ENCODE measurements around the gene EPB41L2. TPM values are rescaled to one million over a fixed set of nuclear protein-coding genes. Genes with fewer than 3 reads are reported as not detected.

The EPB41L2 gene
- total RNA-seq, 4 donors from 2014 or later = 60.1 to 87.2 (median 67.4) TPM

DNA sequence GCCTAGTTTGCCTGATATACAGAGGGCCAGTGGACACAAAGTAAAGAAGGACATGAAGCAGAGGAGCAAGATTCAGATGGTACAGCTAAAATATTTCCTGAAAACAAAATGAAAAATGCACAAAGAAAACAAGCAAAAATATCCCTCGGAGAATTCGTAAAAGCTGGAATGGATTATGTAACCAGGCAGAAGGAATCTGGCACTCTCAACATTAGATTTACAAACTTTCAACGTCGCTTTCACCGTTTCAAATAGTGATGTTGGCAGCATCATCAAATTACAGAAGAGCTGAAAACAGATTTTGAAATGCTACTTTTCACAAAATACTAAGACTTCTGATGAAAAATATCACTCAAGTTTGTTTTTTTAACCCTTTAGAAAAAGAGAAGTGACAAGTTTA lies 224.1 kb downstream of the EPB41L2 start:
- TF ChIP-seq EP300 (IDR thresholded peaks at IDR 0.05) (no peak), POLR2AphosphoS5 (IDR thresholded peaks at IDR 0.05) (no peak), POLR2A (IDR thresholded peaks at IDR 0.05; ENCODE audit: low read depth) (no peak)
- TF ChIP-seq, protein P1, sequence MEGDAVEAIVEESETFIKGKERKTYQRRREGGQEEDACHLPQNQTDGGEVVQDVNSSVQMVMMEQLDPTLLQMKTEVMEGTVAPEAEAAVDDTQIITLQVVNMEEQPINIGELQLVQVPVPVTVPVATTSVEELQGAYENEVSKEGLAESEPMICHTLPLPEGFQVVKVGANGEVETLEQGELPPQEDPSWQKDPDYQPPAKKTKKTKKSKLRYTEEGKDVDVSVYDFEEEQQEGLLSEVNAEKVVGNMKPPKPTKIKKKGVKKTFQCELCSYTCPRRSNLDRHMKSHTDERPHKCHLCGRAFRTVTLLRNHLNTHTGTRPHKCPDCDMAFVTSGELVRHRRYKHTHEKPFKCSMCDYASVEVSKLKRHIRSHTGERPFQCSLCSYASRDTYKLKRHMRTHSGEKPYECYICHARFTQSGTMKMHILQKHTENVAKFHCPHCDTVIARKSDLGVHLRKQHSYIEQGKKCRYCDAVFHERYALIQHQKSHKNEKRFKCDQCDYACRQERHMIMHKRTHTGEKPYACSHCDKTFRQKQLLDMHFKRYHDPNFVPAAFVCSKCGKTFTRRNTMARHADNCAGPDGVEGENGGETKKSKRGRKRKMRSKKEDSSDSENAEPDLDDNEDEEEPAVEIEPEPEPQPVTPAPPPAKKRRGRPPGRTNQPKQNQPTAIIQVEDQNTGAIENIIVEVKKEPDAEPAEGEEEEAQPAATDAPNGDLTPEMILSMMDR (IDR thresholded peaks at IDR 0.05) = no peak
- Histone ChIP-seq H3K9me3 (no peaks in the 10 kb centered on the region), H3K36me3 (peaks cover 0 to 12% (median 0%) of the 10 kb centered on the region in 4 donors), H3K27ac (replicated peaks in 1 of 4) (no peak overlapping the region), H3K27me3 (no peaks in the 10 kb centered on the region), H3K4me1 (peaks cover 0 to 6% (median 0%) of the 10 kb centered on the region in 4 donors), H3K4me3 (no peak overlapping the region)
- DNase-seq (ENCODE audit: extremely low spot score) = no peak
- 62% methylated on average over 5 of the region's 5 CpGs for WGBS
- intact Hi-C loops (cut with DNase I) = no loop called here

DNA sequence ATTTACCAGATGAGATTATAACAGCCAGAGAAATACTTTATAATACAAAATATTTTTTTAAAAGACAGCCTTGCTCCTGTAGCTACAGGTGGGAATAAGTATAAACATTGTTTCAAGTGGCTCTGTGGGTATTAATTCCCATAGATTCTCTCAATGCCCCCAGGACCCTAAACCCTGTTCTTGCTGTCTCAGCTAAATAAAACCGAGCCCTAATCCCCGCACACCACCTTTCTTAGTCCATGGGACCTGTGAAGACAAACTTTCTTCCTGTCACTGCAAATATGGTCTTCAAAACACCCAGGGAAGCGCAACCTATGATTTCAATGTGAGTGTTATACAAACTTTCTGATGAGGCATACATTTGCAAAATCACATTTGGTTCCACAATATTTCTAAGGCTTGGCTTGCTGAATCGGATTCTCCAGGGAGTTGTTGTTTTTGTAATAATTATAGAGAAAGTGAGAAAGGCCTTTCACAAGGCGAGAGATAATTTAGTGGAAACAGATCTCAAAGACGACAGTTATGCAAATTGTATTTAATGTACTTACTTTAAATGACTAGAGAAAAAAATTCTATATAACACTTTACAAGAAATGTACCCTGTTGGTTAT lies 224.7 kb downstream of the EPB41L2 start:
- Histone ChIP-seq H3K9me3 (no peaks in the 10 kb centered on the region), H3K4me3 (no peak overlapping the region), H3K27ac (replicated peaks in 1 of 4) (no peak overlapping the region), H3K27me3 (no peaks in the 10 kb centered on the region), H3K4me1 (peaks cover 0 to 6% (median 0%) of the 10 kb centered on the region in 4 donors), H3K36me3 (peaks cover 0 to 12% (median 0%) of the 10 kb centered on the region in 4 donors)
- no peak for TF ChIP-seq POLR2AphosphoS5 (IDR thresholded peaks at IDR 0.05)
- DNase-seq (ENCODE audit: extremely low spot score) = no peak
- intact Hi-C loops (cut with DNase I) = no loop called here
- WGBS = 93% methylated on average over 6 of the region's 6 CpGs

DNA sequence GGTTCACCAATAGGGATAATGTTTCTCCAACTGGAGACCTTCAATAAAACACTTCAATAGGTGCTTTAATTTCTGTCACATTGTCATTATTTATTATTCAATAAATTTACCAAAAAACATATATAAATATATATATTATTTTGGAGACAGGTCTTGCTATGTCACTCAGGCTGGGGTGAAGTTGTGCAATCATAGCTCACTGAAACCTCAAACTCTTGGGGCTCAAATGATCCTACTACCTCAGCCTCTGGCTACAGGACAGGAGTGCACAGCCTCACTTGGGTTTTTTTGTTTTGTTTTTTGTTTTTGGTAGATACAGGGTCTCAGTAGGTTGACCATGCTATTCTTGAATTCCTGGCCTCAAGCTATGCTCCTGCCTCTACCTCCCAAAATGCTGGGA lies 226.0 kb downstream of the EPB41L2 start:
- H3K9me3 ChIP-seq = no peaks in the 10 kb centered on the region
- intact Hi-C loops (cut with DNase I) = no loop called here

DNA sequence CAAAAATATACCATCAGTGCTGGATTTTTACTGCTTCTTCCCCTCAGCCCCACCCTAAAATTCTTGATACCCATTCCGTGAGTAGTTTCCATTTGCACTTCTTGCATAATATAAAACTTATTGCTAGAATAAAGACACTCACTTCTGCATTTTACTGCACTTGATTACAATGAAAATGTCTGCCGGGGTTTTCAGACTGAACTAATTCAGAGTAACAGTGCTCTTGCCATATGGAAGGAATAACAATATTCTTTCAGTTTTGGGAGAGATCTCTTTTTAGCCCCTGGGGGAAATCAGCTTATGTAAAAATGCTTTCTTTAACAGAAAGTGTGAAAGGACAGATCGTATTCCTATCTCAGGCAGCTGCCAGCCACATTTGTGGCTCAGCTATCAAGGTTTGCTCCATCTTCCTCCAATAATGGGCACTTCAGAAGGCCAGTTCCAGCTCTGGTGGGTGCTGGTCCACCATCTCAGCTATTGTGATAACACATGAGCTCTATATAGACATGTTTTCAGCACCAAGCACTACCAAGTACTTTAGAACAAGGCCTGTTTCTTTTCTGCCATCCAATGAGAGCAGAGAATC lies 226.9 kb downstream of the EPB41L2 start:
- H3K27me3 ChIP-seq = no peaks in the 10 kb centered on the region
- H3K9me3 ChIP-seq = no peaks in the 10 kb centered on the region
- peak; percentile 37 for DNase-seq (ENCODE audit: extremely low spot score)
- WGBS = 80% methylated on average over 3 of the region's 3 CpGs
- no peak overlapping the region for H3K4me3 ChIP-seq
- intact Hi-C loops (cut with DNase I) = no loop called here
- H3K27ac ChIP-seq (replicated peaks in 1 of 4) = no peak overlapping the region
- peaks cover 0 to 6% (median 0%) of the 10 kb centered on the region in 4 donors for H3K4me1 ChIP-seq
- peaks cover 0 to 9% (median 0%) of the 10 kb centered on the region in 4 donors for H3K36me3 ChIP-seq
- TF ChIP-seq EP300 (IDR thresholded peaks at IDR 0.05) (no peak), POLR2AphosphoS5 (IDR thresholded peaks at IDR 0.05) (no peak), POLR2A (IDR thresholded peaks at IDR 0.05; ENCODE audit: low read depth) (no peak)
- TF ChIP-seq, protein P1 (IDR thresholded peaks at IDR 0.05) = no peak

More for the DNA sequence above, 226.0 kb downstream of the EPB41L2 start:
- Histone ChIP-seq H3K36me3 (peaks cover 0 to 12% (median 0%) of the 10 kb centered on the region in 4 donors), H3K4me3 (no peak overlapping the region), H3K27ac (replicated peaks in 1 of 4) (no peak overlapping the region), H3K4me1 (peaks cover 0 to 6% (median 0%) of the 10 kb centered on the region in 4 donors), H3K27me3 (no peaks in the 10 kb centered on the region)
- TF ChIP-seq POLR2AphosphoS5 (IDR thresholded peaks at IDR 0.05) = no peak
- TF ChIP-seq EP300 (IDR thresholded peaks at IDR 0.05) = no peak
- TF ChIP-seq, protein P1 (IDR thresholded peaks at IDR 0.05) = no peak
- no peak for TF ChIP-seq POLR2A (IDR thresholded peaks at IDR 0.05; ENCODE audit: low read depth)
- DNase-seq (ENCODE audit: extremely low spot score) = no peak

DNA sequence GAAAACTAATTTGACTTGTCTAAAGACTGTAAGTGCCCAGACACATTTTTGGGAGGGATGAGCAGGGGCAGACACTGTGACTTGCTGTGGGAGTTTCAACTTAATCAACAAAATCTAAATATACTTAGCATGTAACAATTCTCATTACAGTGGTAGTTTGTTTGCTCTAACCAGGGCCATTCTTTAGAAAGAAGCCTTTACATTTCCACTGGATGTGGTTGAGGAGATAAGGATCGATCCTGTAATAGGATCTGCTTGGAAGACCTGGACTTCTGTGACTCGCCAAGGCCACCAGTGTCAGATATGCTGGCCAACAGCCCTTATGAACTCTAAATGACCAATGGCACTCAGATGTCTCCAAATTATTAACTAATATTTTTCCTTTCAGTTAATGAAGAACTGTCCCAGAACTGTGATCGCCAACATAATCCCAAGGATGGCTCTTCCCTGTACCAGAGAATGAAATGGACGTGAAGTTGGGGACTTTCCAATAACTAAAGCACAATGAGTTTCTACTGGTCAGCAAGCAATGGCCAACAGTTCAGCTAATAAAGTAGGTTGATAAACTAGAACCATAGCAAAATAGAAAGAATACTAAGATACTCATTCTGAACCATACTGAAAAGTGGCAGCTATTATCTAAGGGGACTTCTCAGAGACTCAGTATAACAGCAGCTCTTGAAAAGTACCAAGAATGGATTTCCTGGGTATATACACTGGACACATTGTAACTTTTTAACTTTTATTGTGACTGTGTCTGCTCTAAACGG lies 228.4 kb downstream of the EPB41L2 start:
- Histone ChIP-seq H3K4me1 (peaks cover 0 to 5% (median 0%) of the 10 kb centered on the region in 4 donors), H3K4me3 (no peak overlapping the region), H3K27ac (replicated peaks in 1 of 4) (no peak overlapping the region), H3K9me3 (no peaks in the 10 kb centered on the region), H3K27me3 (no peaks in the 10 kb centered on the region), H3K36me3 (no peaks in the 10 kb centered on the region)
- TF ChIP-seq, protein P1 (IDR thresholded peaks at IDR 0.05) = no peak
- no peak for TF ChIP-seq POLR2AphosphoS5 (IDR thresholded peaks at IDR 0.05)
- TF ChIP-seq EP300 (IDR thresholded peaks at IDR 0.05) = no peak
- no peak for TF ChIP-seq POLR2A (IDR thresholded peaks at IDR 0.05; ENCODE audit: low read depth)
- intact Hi-C loops (cut with DNase I) = no loop called here
- 92% methylated on average over 5 of the region's 5 CpGs for WGBS
- peak; percentile 29 for DNase-seq (ENCODE audit: extremely low spot score)

Measured in esophagus muscularis mucosa (tissue), 4 donors.